Measurements from ENCODE around the gene HOXC10. TPM values are rescaled to one million over a fixed set of nuclear protein-coding genes. Genes with fewer than 3 reads are reported as not detected.

Gene HOXC10
- total RNA-seq, 1 donor from 2014 or later: not detected

DNA sequence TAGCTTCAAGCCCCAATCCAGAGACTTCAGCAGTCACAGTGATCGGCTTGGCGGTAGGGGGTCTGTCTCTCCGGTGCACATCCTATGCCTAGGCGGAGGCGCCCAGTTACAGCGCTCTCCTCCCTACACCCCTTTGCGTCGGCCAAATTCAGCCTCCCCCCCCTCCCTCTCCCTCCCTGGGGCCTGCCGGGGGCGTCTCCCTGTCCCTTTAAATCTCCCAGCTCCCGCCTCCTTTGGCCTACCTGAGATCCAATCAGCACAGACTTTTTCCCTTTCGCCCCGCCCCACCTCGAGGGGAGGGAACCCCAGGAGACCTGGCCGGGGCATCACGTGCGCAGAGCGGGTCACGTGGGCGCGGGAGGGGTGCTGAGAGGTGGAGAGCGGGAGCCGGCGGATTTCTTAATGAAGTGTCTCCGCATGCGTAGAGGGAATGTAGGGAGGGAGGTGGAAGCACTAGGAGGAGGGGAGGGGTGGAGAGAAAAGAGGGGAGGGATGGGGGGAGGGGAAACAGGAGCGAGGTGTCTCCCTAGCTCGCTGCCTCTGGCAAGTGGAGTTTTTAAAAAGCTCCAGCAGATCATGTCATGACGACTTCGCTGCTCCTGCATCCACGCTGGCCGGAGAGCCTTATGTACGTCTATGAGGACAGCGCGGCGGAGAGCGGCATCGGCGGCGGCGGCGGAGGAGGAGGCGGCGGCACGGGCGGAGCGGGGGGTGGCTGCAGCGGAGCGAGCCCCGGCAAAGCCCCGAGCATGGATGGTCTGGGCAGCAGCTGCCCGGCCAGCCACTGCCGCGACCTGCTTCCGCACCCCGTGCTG is 46.4 kb upstream of the HOXC10 start, which contains the start of gene HOXC13:
HOXC13 (plus strand) TSS at position 506 of the 815 bp plus-strand sequence; CDS start at position 582, 76 bp downstream.
- Histone ChIP-seq H4K20me1 (ENCODE audit: insufficient read depth, low read length) (no peaks in the 10 kb centered on the region), H3K27ac (ENCODE audit: low read depth, low read length) (no peak within 1 kb of the TSS), H3K4me2 (ENCODE audit: low read length) (no peak within 1 kb of the TSS), H3K9ac (ENCODE audit: low read length) (no peak within 1 kb of the TSS), H2AFZ (ENCODE audit: low read depth, low read length) (no peak within 1 kb of the TSS), H3K4me3 (ENCODE audit: insufficient read depth, low read depth, low read length) (no peak within 1 kb of the TSS), H3K27me3 (ENCODE audit: insufficient read depth, low read length) (peaks cover 88% of the 10 kb centered on the region), H3K9me3 (ENCODE audit: insufficient read depth, low read depth, low read length) (no peaks in the 10 kb centered on the region), H3K36me3 (ENCODE audit: insufficient read depth, low read length) (no peaks in the 10 kb centered on the region), H3K4me1 (ENCODE audit: insufficient read depth, low read length) (peaks cover 2% of the 10 kb centered on the region), H3K79me2 (ENCODE audit: insufficient read depth, low read length) (no peaks in the 10 kb centered on the region)
- FAIRE-seq (no peak), DNase-seq (ENCODE audit: low read depth) (no peak)
- peaks cover 21% of the 10 kb centered on the region for H3K9me3 Mint-ChIP-seq (ENCODE audit: unreplicated experiment)
- peaks cover 89% of the 10 kb centered on the region for H3K27me3 Mint-ChIP-seq (ENCODE audit: low read depth, unreplicated experiment)
- no peaks in the 10 kb centered on the region for H3K36me3 Mint-ChIP-seq (ENCODE audit: low read depth, unreplicated experiment)
- TF ChIP-seq EZH2 (IDR thresholded peaks at IDR 0.05; ENCODE audit: insufficient read depth, low read length): peak; percentile 77
- TF ChIP-seq, protein P1, sequence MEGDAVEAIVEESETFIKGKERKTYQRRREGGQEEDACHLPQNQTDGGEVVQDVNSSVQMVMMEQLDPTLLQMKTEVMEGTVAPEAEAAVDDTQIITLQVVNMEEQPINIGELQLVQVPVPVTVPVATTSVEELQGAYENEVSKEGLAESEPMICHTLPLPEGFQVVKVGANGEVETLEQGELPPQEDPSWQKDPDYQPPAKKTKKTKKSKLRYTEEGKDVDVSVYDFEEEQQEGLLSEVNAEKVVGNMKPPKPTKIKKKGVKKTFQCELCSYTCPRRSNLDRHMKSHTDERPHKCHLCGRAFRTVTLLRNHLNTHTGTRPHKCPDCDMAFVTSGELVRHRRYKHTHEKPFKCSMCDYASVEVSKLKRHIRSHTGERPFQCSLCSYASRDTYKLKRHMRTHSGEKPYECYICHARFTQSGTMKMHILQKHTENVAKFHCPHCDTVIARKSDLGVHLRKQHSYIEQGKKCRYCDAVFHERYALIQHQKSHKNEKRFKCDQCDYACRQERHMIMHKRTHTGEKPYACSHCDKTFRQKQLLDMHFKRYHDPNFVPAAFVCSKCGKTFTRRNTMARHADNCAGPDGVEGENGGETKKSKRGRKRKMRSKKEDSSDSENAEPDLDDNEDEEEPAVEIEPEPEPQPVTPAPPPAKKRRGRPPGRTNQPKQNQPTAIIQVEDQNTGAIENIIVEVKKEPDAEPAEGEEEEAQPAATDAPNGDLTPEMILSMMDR (IDR thresholded peaks at IDR 0.05; ENCODE audit: insufficient read depth, low read depth, low read length): no peak
- no peaks in the 10 kb centered on the region for H3K4me1 Mint-ChIP-seq (ENCODE audit: low read depth, unreplicated experiment)
- H3K4me3 Mint-ChIP-seq (ENCODE audit: unreplicated experiment): no peak within 1 kb of the TSS
- H3K27ac Mint-ChIP-seq (ENCODE audit: unreplicated experiment): no peak within 1 kb of the TSS

DNA sequence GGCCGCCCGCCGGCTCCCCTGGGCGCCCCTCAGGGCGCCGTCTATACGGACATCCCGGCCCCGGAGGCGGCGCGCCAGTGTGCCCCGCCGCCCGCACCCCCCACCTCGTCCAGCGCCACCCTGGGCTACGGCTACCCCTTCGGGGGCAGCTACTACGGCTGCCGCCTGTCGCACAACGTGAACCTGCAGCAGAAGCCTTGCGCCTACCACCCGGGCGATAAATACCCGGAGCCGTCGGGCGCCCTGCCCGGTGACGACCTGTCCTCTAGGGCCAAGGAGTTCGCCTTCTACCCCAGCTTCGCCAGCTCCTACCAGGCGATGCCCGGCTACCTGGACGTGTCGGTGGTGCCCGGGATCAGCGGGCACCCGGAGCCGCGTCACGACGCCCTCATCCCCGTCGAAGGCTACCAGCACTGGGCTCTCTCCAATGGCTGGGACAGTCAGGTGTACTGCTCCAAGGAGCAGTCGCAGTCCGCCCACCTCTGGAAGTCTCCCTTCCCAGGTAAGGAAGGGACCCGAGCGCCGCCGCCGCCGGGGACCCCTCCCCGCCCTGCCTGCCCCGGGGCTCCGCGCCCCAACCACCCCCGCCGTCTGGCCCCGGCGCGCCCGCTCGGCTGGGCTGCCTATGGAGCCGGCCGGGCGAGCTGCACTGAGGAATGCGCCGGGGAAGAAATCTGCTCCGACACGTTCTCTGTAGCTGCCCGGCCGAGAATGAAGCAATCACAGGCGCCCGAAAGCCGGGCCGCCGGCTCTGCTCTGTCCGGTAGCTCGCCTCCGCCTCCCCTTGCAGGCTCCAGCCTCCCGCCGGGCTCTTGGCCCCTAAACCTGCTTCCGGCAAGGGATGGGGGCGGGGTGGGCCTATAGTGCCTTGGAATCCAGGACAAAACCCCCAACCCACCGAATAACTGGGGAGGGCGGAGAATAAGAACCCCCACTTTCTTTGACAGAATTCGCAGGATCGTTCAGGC is 45.5 kb upstream of the HOXC10 start:
- H3K4me3 Mint-ChIP-seq (ENCODE audit: unreplicated experiment): no peak overlapping the region
- peaks cover 2% of the 10 kb centered on the region for H3K4me1 ChIP-seq (ENCODE audit: insufficient read depth, low read length)
- H3K36me3 Mint-ChIP-seq (ENCODE audit: low read depth, unreplicated experiment): no peaks in the 10 kb centered on the region
- no peaks in the 10 kb centered on the region for H3K79me2 ChIP-seq (ENCODE audit: insufficient read depth, low read length)
- no peaks in the 10 kb centered on the region for H3K36me3 ChIP-seq (ENCODE audit: insufficient read depth, low read length)
- no peak overlapping the region for H3K4me2 ChIP-seq (ENCODE audit: low read length)
- no peaks in the 10 kb centered on the region for H3K4me1 Mint-ChIP-seq (ENCODE audit: low read depth, unreplicated experiment)
- H3K9me3 Mint-ChIP-seq (ENCODE audit: unreplicated experiment): peaks cover 21% of the 10 kb centered on the region
- H3K9ac ChIP-seq (ENCODE audit: low read length): no peak overlapping the region
- no peaks in the 10 kb centered on the region for H3K9me3 ChIP-seq (ENCODE audit: insufficient read depth, low read depth, low read length)
- H4K20me1 ChIP-seq (ENCODE audit: insufficient read depth, low read length): no peaks in the 10 kb centered on the region
- H2AFZ ChIP-seq (ENCODE audit: low read depth, low read length): no peak overlapping the region
- DNase-seq (ENCODE audit: low read depth) (no peak), FAIRE-seq (no peak)
- peaks cover 89% of the 10 kb centered on the region for H3K27me3 ChIP-seq (ENCODE audit: insufficient read depth, low read length)
- no peak overlapping the region for H3K4me3 ChIP-seq (ENCODE audit: insufficient read depth, low read depth, low read length)
- TF ChIP-seq, protein P1 (IDR thresholded peaks at IDR 0.05; ENCODE audit: insufficient read depth, low read depth, low read length): no peak
- peak; percentile 88 for TF ChIP-seq EZH2 (IDR thresholded peaks at IDR 0.05; ENCODE audit: insufficient read depth, low read length)
- H3K27ac ChIP-seq (ENCODE audit: low read depth, low read length): no peak overlapping the region
- peaks cover 89% of the 10 kb centered on the region for H3K27me3 Mint-ChIP-seq (ENCODE audit: low read depth, unreplicated experiment)
- no peak overlapping the region for H3K27ac Mint-ChIP-seq (ENCODE audit: unreplicated experiment)

Data from astrocyte (in vitro differentiated cells and primary cell).